Measurements from ENCODE around the gene FOXP1.

DNA sequence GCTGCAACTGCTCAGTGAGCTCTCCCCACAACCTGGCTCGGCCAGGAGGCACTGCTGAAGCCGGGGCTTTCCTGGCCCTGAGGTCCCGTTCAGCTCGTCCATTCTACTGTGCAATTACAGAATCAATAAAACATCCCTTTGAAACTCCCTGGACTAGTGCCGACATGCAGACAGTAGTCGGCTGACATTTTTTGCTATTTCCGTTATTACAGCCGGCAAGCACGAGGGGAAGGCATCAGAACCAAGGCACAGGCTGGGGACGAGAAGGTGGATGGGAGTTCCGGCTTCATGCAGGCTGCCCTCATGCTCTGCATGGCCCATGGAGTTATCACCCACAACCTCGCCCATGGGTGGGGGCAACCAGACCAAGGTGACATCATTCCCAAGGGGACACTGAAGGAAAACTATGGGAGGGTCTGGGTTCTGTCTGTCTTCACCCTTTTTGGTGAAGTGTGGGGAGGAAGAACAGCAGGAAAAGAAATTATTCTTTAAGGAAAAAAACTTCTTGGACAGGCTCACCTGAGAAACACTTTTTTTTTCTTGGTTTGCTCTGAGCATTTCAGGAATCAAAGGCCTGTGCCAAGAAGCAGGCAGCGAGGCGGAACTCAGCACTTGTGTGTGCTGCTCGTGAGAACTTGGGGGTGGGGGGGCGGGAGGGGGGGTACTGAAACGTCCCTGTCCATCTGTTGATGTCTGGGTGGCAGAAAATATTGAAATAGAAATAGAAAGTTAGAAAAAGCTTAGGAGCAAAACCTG, 154.5 kb downstream of the FOXP1 start:
- no peak for TF ChIP-seq CTCF (optimal IDR thresholded peaks at IDR 0.05 in 1 of 3, IDR thresholded peaks at IDR 0.05 in 1 of 3, conservative IDR thresholded peaks at IDR 0.05 in 1 of 3; ENCODE audit: extremely low read depth in 1 of 3, insufficient read depth in 2 of 3, low read length in 3 of 3)
- TF ChIP-seq EZH2 (IDR thresholded peaks at IDR 0.05; ENCODE audit: low read length), result no peak

All from keratinocyte (primary cell).